Cortex of kidney (tissue), 1 donor: ENCODE data around the gene MRPL54.

Experiments
- DNase-seq: peaks from one replicate; lab custom pipeline; 2025; lab: John Stamatoyannopoulos, UW

Gene MRPL54

GRCh38 chr19:3785451-3785937 lies 23.0 kb downstream of the MRPL54 start:
- no peak for DNase-seq

- DNase-seq = no peak
These were observed 23.7 kb downstream of the MRPL54 start, which contains the start of gene MATK for GRCh38 chr19:3785938-3786824. Gene MATK, minus strand, starts transcription at chr19:3786381. Its CDS starts 1,246 bp downstream, at chr19:3785135.

- no peak for DNase-seq
These were observed 26.7 kb downstream of the MRPL54 start for GRCh38 chr19:3788996-3789778.

GRCh38 chr19:3790209-3790734 lies 27.8 kb downstream of the MRPL54 start:
- no peak for DNase-seq

GRCh38 chr19:3790941-3791340 lies 28.5 kb downstream of the MRPL54 start:
- DNase-seq = no peak

GRCh38 chr19:3792114-3792513 lies 29.6 kb downstream of the MRPL54 start:
- DNase-seq = no peak

GRCh38 chr19:3793799-3794198 lies 31.3 kb downstream of the MRPL54 start:
- DNase-seq = no peak

- DNase-seq = no peak
These were observed 33.9 kb downstream of the MRPL54 start for GRCh38 chr19:3796358-3796757.

GRCh38 chr19:3798137-3798536 lies 35.7 kb downstream of the MRPL54 start:
- DNase-seq = no peak

GRCh38 chr19:3800996-3801395 lies 38.5 kb downstream of the MRPL54 start:
- DNase-seq = no peak

GRCh38 chr19:3801412-3802096 lies 39.1 kb downstream of the MRPL54 start:
- no peak for DNase-seq

GRCh38 chr19:3803114-3803888 lies 40.8 kb downstream of the MRPL54 start:
- DNase-seq = no peak

GRCh38 chr19:3803986-3804385 lies 41.5 kb downstream of the MRPL54 start:
- DNase-seq = no peak

- no peak for DNase-seq
These were observed 41.9 kb downstream of the MRPL54 start for GRCh38 chr19:3804429-3804828.

GRCh38 chr19:3805859-3806258 lies 43.4 kb downstream of the MRPL54 start:
- no peak for DNase-seq

GRCh38 chr19:3807131-3807480 lies 44.6 kb downstream of the MRPL54 start:
- no peak for DNase-seq

- no peak for DNase-seq
These were observed 45.3 kb downstream of the MRPL54 start for GRCh38 chr19:3807574-3808354.

- no peak for DNase-seq
These were observed 46.1 kb downstream of the MRPL54 start for GRCh38 chr19:3808420-3809143.

- no peak for DNase-seq
These were observed 47.6 kb downstream of the MRPL54 start for GRCh38 chr19:3809881-3810707.
